ENCODE measurements around the gene FLOT1. TPM values are rescaled to one million over a fixed set of nuclear protein-coding genes. Genes with fewer than 3 reads are reported as not detected.

The FLOT1 gene
- total and polyA plus RNA-seq, 2 of the 13 experiments (the other 11 are each of a cell fraction or from before 2014, with no cell fraction given): 82.3 to 130 TPM

- TF ChIP-seq RORA (CRISPR knock-in tag; IDR thresholded peaks at IDR 0.05) (no peak), ZSCAN30 (CRISPR knock-in tag; IDR thresholded peaks at IDR 0.05) (no peak), GATA4 (IDR thresholded peaks at IDR 0.05; ENCODE audit: borderline replicate concordance, low read depth) (no peak), MYC (CRISPR knock-in tag; IDR thresholded peaks at IDR 0.05; ENCODE audit: borderline replicate concordance) (peak; percentile 38; the same call in 1 of the 2 replicates), ZNF235 (CRISPR knock-in tag; IDR thresholded peaks at IDR 0.05; ENCODE audit: borderline replicate concordance) (no peak), ZNF230 (CRISPR knock-in tag; IDR thresholded peaks at IDR 0.05) (no peak), MBD4 (IDR thresholded peaks at IDR 0.05; ENCODE audit: borderline replicate concordance, low read length) (no peak), HIVEP1 (CRISPR knock-in tag; IDR thresholded peaks at IDR 0.05) (no peak), MIXL1 (CRISPR knock-in tag; IDR thresholded peaks at IDR 0.05) (no peak), ZNF232 (CRISPR knock-in tag; IDR thresholded peaks at IDR 0.05; ENCODE audit: borderline replicate concordance) (0 out of 2 replicates have a peak, but pooled peaks have one; percentile 46), ZZZ3 (CRISPR knock-in tag; IDR thresholded peaks at IDR 0.05; ENCODE audit: borderline replicate concordance) (no peak), ZNF772 (CRISPR knock-in tag; IDR thresholded peaks at IDR 0.05) (no peak), AKAP8 (CRISPR knock-in tag; IDR thresholded peaks at IDR 0.05) (no peak), NCOA2 (CRISPR knock-in tag; IDR thresholded peaks at IDR 0.05) (no peak), ZNF446 (CRISPR knock-in tag; IDR thresholded peaks at IDR 0.05) (no peak; the same call in 1 of the 2 replicates), STAG1 (CRISPR knock-in tag; IDR thresholded peaks at IDR 0.05) (peak; percentile 94), HOXA7 (CRISPR knock-in tag; IDR thresholded peaks at IDR 0.05) (no peak), ZNF570 (CRISPR knock-in tag; IDR thresholded peaks at IDR 0.05; ENCODE audit: borderline replicate concordance) (no peak), ARHGAP35 (CRISPR knock-in tag; IDR thresholded peaks at IDR 0.05; ENCODE audit: borderline replicate concordance) (no peak), MAFF (IDR thresholded peaks at IDR 0.05; ENCODE audit: low read depth, low read length) (no peak), BHLHE40 (IDR thresholded peaks at IDR 0.05; ENCODE audit: low read length) (0 out of 2 replicates have a peak, but pooled peaks have one; percentile 11), DMAP1 (CRISPR knock-in tag; IDR thresholded peaks at IDR 0.05) (no peak), XRCC5 (optimal IDR thresholded peaks at IDR 0.05; ENCODE audit: low read length) (peak; percentile 82), ZNF431 (CRISPR knock-in tag; IDR thresholded peaks at IDR 0.05; ENCODE audit: borderline replicate concordance, low read depth) (no peak)
- TF ChIP-seq, protein P1, sequence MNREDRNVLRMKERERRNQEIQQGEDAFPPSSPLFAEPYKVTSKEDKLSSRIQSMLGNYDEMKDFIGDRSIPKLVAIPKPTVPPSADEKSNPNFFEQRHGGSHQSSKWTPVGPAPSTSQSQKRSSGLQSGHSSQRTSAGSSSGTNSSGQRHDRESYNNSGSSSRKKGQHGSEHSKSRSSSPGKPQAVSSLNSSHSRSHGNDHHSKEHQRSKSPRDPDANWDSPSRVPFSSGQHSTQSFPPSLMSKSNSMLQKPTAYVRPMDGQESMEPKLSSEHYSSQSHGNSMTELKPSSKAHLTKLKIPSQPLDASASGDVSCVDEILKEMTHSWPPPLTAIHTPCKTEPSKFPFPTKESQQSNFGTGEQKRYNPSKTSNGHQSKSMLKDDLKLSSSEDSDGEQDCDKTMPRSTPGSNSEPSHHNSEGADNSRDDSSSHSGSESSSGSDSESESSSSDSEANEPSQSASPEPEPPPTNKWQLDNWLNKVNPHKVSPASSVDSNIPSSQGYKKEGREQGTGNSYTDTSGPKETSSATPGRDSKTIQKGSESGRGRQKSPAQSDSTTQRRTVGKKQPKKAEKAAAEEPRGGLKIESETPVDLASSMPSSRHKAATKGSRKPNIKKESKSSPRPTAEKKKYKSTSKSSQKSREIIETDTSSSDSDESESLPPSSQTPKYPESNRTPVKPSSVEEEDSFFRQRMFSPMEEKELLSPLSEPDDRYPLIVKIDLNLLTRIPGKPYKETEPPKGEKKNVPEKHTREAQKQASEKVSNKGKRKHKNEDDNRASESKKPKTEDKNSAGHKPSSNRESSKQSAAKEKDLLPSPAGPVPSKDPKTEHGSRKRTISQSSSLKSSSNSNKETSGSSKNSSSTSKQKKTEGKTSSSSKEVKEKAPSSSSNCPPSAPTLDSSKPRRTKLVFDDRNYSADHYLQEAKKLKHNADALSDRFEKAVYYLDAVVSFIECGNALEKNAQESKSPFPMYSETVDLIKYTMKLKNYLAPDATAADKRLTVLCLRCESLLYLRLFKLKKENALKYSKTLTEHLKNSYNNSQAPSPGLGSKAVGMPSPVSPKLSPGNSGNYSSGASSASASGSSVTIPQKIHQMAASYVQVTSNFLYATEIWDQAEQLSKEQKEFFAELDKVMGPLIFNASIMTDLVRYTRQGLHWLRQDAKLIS (CRISPR knock-in tag; IDR thresholded peaks at IDR 0.05): no peak
- TF ChIP-seq, protein P2, sequence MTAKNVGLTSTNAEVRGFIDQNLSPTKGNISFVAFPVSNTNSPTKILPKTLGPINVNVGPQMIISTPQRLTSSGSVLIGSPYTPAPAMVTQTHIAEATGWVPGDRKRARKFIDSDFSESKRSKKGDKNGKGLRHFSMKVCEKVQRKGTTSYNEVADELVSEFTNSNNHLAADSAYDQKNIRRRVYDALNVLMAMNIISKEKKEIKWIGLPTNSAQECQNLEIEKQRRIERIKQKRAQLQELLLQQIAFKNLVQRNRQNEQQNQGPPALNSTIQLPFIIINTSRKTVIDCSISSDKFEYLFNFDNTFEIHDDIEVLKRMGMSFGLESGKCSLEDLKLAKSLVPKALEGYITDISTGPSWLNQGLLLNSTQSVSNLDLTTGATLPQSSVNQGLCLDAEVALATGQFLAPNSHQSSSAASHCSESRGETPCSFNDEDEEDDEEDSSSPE (CRISPR knock-in tag; IDR thresholded peaks at IDR 0.05): no peak
Observed at GRCh38 chr6:30730601-30731435, 11.7 kb downstream of the FLOT1 start (continued).
